WTC11 (cell line): ENCODE data around the gene ZNHIT3.
"Not testable (repeated sequence)": the region's sequence is repeated elsewhere in the genome, so short reads cannot be mapped to it uniquely, and the experiment has no call there.

ENCODE experiments used
- JUN ChIP-seq: sonication (generic); formaldehyde crosslinking; IDR thresholded peaks from 2 replicates; pipeline ENCODE4 v1.8.0; 2023; ENCODE audit warnings: mild to moderate bottlenecking, missing genetic modification reagents
- TF ChIP-seq, protein P1 (sequence below): fragments of 250-450 bp; sonication (Bioruptor Pico); IDR thresholded peaks from 2 replicates; pipeline ENCODE4 v1.9.0; 2021; ENCODE audit warnings: moderate library complexity, mild to moderate bottlenecking, inconsistent platforms, borderline replicate concordance

DNA sequence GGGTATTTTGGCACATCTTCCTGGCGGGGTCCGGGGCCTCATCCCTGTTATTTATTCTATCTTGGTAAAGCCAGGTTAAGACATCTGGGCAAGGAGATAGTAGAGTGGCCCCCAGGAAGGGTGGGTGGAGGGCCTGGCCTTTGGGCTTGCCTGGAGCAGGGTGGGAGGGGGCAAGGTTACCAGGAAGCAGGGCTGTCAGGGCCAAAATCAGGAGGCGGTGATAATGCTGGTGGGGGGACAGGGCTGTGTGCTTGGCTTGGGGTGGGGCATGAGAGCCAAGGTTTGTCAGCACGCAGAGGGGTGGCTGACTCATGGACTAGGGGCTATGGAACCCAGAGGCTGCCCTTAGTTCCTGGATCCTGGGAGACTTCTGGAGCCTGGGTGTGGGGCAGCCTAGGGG is 44.7 kb upstream of the ZNHIT3 start:
- TF ChIP-seq, protein P1, sequence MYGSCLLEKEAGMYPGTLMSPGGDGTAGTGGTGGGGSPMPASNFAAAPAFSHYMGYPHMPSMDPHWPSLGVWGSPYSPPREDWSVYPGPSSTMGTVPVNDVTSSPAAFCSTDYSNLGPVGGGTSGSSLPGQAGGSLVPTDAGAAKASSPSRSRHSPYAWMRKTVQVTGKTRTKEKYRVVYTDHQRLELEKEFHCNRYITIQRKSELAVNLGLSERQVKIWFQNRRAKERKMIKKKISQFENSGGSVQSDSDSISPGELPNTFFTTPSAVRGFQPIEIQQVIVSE (CRISPR knock-in tag) = not testable (repeated sequence)
- not testable (repeated sequence) for TF ChIP-seq JUN (CRISPR knock-in tag)
